B cell (primary cell): ENCODE results near the gene HERC2. TPM values are rescaled to one million over a fixed set of nuclear protein-coding genes. Genes with fewer than 3 reads are reported as not detected.

Source experiments
- ATAC-seq: fragments of 200-7000 bp; cut with Tn5 transposase; one replicate; pipeline ENCODE4 v1.10.0; 2021; ENCODE audit warnings: low read depth, mild to moderate bottlenecking, moderate number of reproducible peaks, moderate library complexity
- CTCF ChIA-PET: fragments of 350-600 bp; sonication (Branson Sonifier 250); formaldehyde crosslinking; loops from one replicate; lab custom pipeline; 2021; ENCODE audit warnings: antibody characterized with exemption, inconsistent platforms; lab: Charles Lee
- POLR2A ChIA-PET: fragments of 350-600 bp; sonication (Branson Sonifier 250); formaldehyde crosslinking; loops from one replicate; lab custom pipeline; 2021; ENCODE audit warnings: antibody characterized with exemption; lab: Charles Lee
- DNase-seq: peaks from one replicate; pipeline ENCODE4 v3.0.0; 2013
- H2AFZ ChIP-seq: 2 replicates; pipeline ENCODE4 v1.6.1; 2012; ENCODE audit warnings: mild to moderate bottlenecking, low read depth, low read length; ENCODE audit not compliant: insufficient read depth, poor library complexity, severe bottlenecking
- H3K27ac ChIP-seq, 2 donors: 1 replicate in 1 of 2; 2 replicates in 1 of 2; pipeline ENCODE4 v1.5.1; 2012 to 2013; ENCODE audit warnings: low read length in 2 of 2, mild to moderate bottlenecking in 2 of 2, moderate library complexity in 1 of 2
- H3K27me3 ChIP-seq, 4 experiments: fragments of 200-600 bp in 1 of 4; sonication (generic) in 1 of 4; replicated peaks in 1 of 4; 1 replicate in 2 of 4; 2 replicates in 2 of 4; pipeline versions ENCODE4 v1.6.1 to v1.7.0; 2013 to 2016; ENCODE audit warnings: low read length in 3 of 4, mild to moderate bottlenecking in 2 of 4, mixed read lengths in 1 of 4, moderate library complexity in 1 of 4; ENCODE audit not compliant: insufficient read depth in 4 of 4, control insufficient read depth in 3 of 4; ENCODE audit errors: control extremely low read depth in 1 of 4
- H3K36me3 ChIP-seq, 2 experiments: replicated peaks in 1 of 2; 1 replicate in 1 of 2; 2 replicates in 1 of 2; pipeline versions ENCODE4 v1.6.1 to v1.7.1; 2013; ENCODE audit warnings: low read length in 1 of 2; ENCODE audit not compliant: insufficient read depth in 2 of 2, control insufficient read depth in 1 of 2; ENCODE audit errors: control extremely low read depth in 1 of 2, extremely low read depth in 1 of 2
- H3K4me1 ChIP-seq, 2 donors: fragments of 200-600 bp in 1 of 2; sonication (generic) in 1 of 2; 1 replicate in 1 of 2; 2 replicates in 1 of 2; pipeline versions ENCODE4 v1.5.1 to v1.6.1; 2013 to 2017; ENCODE audit warnings: low read length in 2 of 2; ENCODE audit not compliant: control insufficient read depth in 2 of 2, insufficient read depth in 2 of 2
- H3K4me2 ChIP-seq: replicated peaks from 2 replicates; pipeline ENCODE3; 2012; ENCODE audit warnings: mild to moderate bottlenecking, low read depth, low read length; ENCODE audit not compliant: poor library complexity, severe bottlenecking
- H3K4me3 ChIP-seq, 5 experiments: fragments of 200-600 bp in 1 of 5; sonication (generic) in 1 of 5; 1 replicate in 3 of 5; 2 replicates in 2 of 5; pipeline versions ENCODE4 v1.5.1 to v1.7.0; 2011 to 2016; ENCODE audit warnings: low read length in 4 of 5, mild to moderate bottlenecking in 4 of 5, low read depth in 2 of 5, control low read depth in 1 of 5, moderate library complexity in 1 of 5; ENCODE audit not compliant: insufficient read depth in 1 of 5; ENCODE audit errors: control extremely low read depth in 1 of 5, extremely low read depth in 1 of 5
- H3K79me2 ChIP-seq: fragments of 200-600 bp; sonication (generic); one replicate; pipeline ENCODE4 v1.6.0; 2016; ENCODE audit warnings: low read length; ENCODE audit not compliant: control insufficient read depth, insufficient read depth
- H3K9ac ChIP-seq: fragments of 200-600 bp; sonication (generic); 2 replicates; pipeline ENCODE4 v1.6.1; 2017; ENCODE audit warnings: mild to moderate bottlenecking, low read length, moderate library complexity
- H3K9me3 ChIP-seq, 3 donors: one replicate each; pipeline versions ENCODE4 v1.6.1 to v1.7.1; 2013; ENCODE audit warnings: low read length in 2 of 3; ENCODE audit not compliant: control insufficient read depth in 2 of 3, insufficient read depth in 1 of 3; ENCODE audit errors: control extremely low read depth in 1 of 3
- H4K20me1 ChIP-seq: 2 replicates; pipeline ENCODE4 v1.6.0; 2012; ENCODE audit warnings: mild to moderate bottlenecking, low read length; ENCODE audit not compliant: insufficient read depth, control insufficient read depth, poor library complexity, severe bottlenecking
- H3K27ac Mint-ChIP-seq: one replicate; pipeline ENCODE4 v1.8.0; 2021; ENCODE audit warnings: mixed read lengths
- H3K27me3 Mint-ChIP-seq: one replicate; pipeline ENCODE4 v1.8.0; 2021; ENCODE audit warnings: mixed read lengths
- H3K4me1 Mint-ChIP-seq: one replicate; pipeline ENCODE4 v1.8.0; 2021; ENCODE audit warnings: mixed read lengths
- H3K4me3 Mint-ChIP-seq: one replicate; pipeline ENCODE4 v1.8.0; 2021; ENCODE audit warnings: mixed read lengths
- H3K9me3 Mint-ChIP-seq: one replicate; pipeline ENCODE4 v1.8.0; 2022; ENCODE audit warnings: mixed read lengths; ENCODE audit not compliant: insufficient read depth
- EZH2 ChIP-seq: IDR thresholded peaks from 2 replicates; pipeline ENCODE4 v1.6.1; 2012; ENCODE audit warnings: borderline replicate concordance, low read depth, mild to moderate bottlenecking, moderate library complexity, low read length; ENCODE audit not compliant: insufficient read depth, poor library complexity, severe bottlenecking
- WGBS: methylation state at CpG from one replicate; pipeline ENCODE4 v1.1.5; 2013; ENCODE audit warnings: missing lambda C conversion rate; ENCODE audit not compliant: insufficient coverage; 5-methylcytosine and 5-hydroxymethylcytosine counted together
- intact Hi-C: fragments of 100-400 bp; cut with micrococcal nuclease; formaldehyde crosslinking; loops from one replicate; pipeline ENCODE4 v1.10.0; 2022
- polyA plus RNA-seq: library from polyadenylated mRNA; depleted of rRNA; stranded (reverse); fragments of >200 nt; gene quantifications from 2 replicates; pipeline ENCODE4 v1.2.3, GENCODE V29; 2012
- total RNA-seq, 2 donors: library from RNA; stranded (reverse); fragments of 120-200 nt in 1 of 2; gene quantifications; 1 replicate in 1 of 2; 2 replicates in 1 of 2; pipeline versions ENCODE4 v1.2.3 to v1.2.4, GENCODE V29; 2013 to 2022
- TF ChIP-seq, protein P1 (sequence below): fragments of 200-600 bp; IDR thresholded peaks from one replicate; pipeline ENCODE4 v1.8.0; 2022; ENCODE audit warnings: antibody characterized with exemption, mild to moderate bottlenecking

The HERC2 gene
- total and polyA plus RNA-seq, 2 donors (not counting 1 experiment from before 2014, with no cell fraction given) = 31.0 to 52.7 TPM

- over 99% methylated on average over 13 of the region's 16 CpGs for WGBS
- Mint-ChIP-seq H3K9me3 (no peaks in the 10 kb centered on the region), H3K4me1 (no peaks in the 10 kb centered on the region), H3K27me3 (no peaks in the 10 kb centered on the region), H3K4me3 (no peak overlapping the region), H3K27ac (no peak overlapping the region)
- ChIA-PET CTCF (no interaction called here), POLR2A (no interaction called here)
- Histone ChIP-seq H3K27me3 (no peaks in the 10 kb centered on the region), H3K36me3 (peaks cover 4 to 29% of the 10 kb centered on the region in 2 experiments), H3K4me1 (no peaks in the 10 kb centered on the region), H3K4me3 (no peak overlapping the region), H3K9me3 (no peaks in the 10 kb centered on the region), H2AFZ (no peak overlapping the region), H3K9ac (no peak overlapping the region), H3K4me2 (no peak overlapping the region), H3K27ac (no peak overlapping the region), H3K79me2 (no peaks in the 10 kb centered on the region), H4K20me1 (no peaks in the 10 kb centered on the region)
- intact Hi-C loops = no loop called here
- DNase-seq (no peak), ATAC-seq (no peak)
- TF ChIP-seq, protein P1, sequence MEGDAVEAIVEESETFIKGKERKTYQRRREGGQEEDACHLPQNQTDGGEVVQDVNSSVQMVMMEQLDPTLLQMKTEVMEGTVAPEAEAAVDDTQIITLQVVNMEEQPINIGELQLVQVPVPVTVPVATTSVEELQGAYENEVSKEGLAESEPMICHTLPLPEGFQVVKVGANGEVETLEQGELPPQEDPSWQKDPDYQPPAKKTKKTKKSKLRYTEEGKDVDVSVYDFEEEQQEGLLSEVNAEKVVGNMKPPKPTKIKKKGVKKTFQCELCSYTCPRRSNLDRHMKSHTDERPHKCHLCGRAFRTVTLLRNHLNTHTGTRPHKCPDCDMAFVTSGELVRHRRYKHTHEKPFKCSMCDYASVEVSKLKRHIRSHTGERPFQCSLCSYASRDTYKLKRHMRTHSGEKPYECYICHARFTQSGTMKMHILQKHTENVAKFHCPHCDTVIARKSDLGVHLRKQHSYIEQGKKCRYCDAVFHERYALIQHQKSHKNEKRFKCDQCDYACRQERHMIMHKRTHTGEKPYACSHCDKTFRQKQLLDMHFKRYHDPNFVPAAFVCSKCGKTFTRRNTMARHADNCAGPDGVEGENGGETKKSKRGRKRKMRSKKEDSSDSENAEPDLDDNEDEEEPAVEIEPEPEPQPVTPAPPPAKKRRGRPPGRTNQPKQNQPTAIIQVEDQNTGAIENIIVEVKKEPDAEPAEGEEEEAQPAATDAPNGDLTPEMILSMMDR = no peak
- TF ChIP-seq EZH2 = no peak
Measured at GRCh38 chr15:28274635-28275034, 47.3 kb downstream of the HERC2 start.

DNA sequence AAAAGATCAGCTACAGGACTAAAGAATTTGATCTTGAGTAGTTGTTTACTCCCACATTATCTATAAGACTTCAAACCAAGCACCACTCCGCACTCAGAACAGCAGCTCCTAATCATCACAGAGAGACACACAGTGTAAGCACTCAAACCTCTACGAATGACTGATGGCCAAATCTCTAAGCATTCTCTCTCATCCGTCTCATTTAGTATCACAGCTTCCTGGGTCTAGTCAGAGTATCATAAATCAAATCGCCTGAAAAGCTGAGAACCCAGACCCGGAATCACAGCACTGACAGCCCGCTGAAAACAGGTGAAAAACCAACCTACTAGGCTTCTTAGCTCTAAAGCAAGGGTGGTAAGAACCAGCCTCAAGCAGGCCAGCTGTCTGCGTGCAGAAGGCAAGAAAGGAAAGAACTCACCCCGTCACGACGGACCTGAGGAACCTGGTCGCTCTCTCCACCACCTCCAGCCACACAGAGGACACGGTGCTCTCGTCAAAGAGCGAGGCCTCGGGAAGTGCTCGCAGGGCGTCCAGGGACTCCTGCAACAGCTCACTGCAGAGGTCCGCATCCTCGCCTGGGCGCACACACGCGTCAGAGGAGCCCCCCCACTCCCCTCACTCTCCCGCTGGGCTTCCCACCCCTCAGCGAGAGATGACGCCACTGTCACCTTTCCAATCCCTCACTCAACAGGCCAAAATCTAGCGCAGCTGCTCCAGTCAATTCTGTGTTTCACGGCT lies 47.9 kb downstream of the HERC2 start:
- Mint-ChIP-seq H3K9me3 (no peaks in the 10 kb centered on the region), H3K27ac (no peak overlapping the region), H3K4me3 (no peak overlapping the region), H3K27me3 (no peaks in the 10 kb centered on the region), H3K4me1 (no peaks in the 10 kb centered on the region)
- ATAC-seq (no peak), DNase-seq (no peak)
- Histone ChIP-seq H3K27ac (no peak overlapping the region), H3K4me2 (no peak overlapping the region), H3K4me3 (no peak overlapping the region), H3K9me3 (no peaks in the 10 kb centered on the region), H3K27me3 (no peaks in the 10 kb centered on the region), H4K20me1 (no peaks in the 10 kb centered on the region), H3K9ac (no peak overlapping the region), H3K36me3 (peaks cover 4 to 35% of the 10 kb centered on the region in 2 experiments), H3K4me1 (no peaks in the 10 kb centered on the region), H3K79me2 (no peaks in the 10 kb centered on the region), H2AFZ (no peak overlapping the region)
- ChIA-PET POLR2A (no interaction called here), CTCF (no interaction called here)
- intact Hi-C loops = no loop called here
- WGBS = 97% methylated on average over 20 of the region's 27 CpGs
- no peak for TF ChIP-seq EZH2
- TF ChIP-seq, protein P1 = no peak
